HPDE6-E6E7 (cell line): ENCODE measurements around the gene TIGAR.

Experiments
- DNase-seq: peaks from one replicate; pipeline ENCODE4 v3.0.0; 2011; ENCODE audit warnings: missing footprints; ENCODE audit errors: extremely low spot score

TIGAR gene

DNA sequence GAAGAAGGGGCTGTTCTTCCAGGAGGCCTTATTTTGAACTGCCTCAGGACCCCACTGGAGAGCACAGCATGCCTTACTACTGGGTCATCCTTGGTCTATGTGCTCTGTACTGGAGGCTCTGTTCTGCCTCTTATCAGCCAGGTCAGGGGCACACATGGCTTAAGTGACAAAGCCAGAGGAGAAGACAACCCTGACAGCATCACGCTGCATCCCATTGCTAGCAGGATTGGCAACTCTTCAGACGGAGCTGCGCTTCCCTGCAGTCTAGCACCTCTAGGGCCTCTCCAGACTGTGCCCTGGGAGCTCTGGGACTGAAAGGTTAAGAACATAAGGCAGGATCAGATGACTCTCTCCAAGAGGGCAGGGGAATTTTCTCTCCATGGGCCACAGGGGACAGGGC, 17.3 kb upstream of the TIGAR start:
- DNase-seq, result no peak

GRCh38 chr12:4307593-4308333, 13.2 kb upstream of the TIGAR start:
- peak; percentile 93 for DNase-seq

GRCh38 chr12:4308334-4308950, 12.6 kb upstream of the TIGAR start:
- DNase-seq, result no peak

- no peak for DNase-seq
Measured at GRCh38 chr12:4311776-4312175, 9.2 kb upstream of the TIGAR start.

GRCh38 chr12:4312251-4312650, 8.8 kb upstream of the TIGAR start:
- no peak for DNase-seq

DNA sequence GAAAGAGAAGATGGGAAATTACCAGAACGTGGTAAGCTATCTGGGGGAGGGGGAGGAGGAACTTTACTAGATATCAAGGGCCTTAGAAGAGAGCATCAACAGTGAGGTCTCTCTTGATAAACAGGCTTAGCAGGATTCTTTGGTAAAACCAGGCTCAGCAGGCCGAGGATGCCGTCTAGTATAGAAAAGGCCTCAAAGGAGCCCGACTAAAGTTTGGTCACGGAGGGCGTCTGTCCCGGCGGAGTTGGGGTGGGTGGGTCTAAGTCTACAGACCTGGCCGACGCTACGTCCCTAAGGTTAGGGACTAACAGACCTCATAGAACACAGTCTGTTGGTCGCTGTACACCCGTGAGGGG, 538 bp upstream of the TIGAR start:
- DNase-seq, result peak; percentile 22

GRCh38 chr12:4322726-4323125, 1.7 kb downstream of the TIGAR start:
- DNase-seq, result no peak

GRCh38 chr12:4323396-4323795, 2.4 kb downstream of the TIGAR start:
- DNase-seq, result no peak

DNA sequence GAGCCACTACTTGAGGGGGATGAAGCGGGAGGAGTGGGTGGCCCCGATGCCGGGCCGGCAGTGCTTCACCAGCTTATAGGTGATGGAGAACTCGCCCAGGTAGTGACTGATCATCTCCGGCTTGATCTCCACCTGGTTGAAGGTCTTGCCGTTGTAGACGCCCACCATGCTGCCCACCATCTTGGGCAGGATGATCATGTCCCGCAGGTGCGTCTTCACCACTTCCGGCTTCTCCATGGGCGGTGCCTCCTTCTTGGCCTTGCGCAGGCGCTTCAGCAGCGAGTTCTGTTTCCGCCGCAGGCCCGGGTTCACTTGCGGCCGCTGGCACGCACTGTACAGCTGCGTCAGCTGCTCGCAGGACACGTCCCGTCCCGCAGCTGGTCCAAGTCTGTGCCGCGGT, 3.4 kb downstream of the TIGAR start:
- no peak for DNase-seq

DNA sequence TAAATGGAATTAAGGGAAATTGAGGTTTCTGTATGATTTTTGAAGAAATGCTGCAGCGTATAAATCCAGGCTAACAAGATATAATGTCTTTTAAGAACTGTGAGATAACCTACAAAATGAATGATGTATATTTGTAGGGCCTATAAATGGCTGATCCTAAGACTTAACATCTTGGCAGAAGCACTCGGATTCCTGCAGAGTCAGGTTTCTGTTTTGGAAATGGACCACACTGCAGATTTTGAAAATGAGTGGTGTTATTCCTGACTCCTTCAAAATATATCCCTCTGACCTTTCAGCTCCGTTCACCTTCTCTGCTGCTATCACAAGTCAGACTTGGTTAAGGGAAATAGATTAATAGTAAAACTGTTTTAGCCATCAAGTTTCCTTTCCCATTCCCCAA, 5.0 kb downstream of the TIGAR start:
- DNase-seq, result no peak

DNA sequence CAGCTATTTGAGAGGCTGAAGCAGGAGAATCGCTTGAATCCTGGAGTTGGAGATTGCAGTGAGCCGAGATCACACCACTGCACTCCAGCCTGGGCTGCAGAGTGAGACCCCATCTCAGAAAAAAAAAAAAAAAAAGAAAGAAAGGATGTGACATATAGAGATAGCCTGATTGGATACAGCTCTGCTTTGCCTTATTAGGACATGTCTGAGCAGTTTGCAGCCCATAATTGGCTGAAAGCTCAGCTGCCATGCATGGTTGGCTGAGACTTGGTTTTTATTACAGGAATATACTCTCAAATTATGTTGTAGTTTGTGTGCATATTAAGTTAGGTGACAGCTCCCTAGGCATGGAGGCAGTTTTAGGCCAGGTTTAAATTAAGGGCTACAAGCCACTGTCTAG, 6.3 kb downstream of the TIGAR start:
- DNase-seq, result no peak

GRCh38 chr12:4330203-4330602, 9.2 kb downstream of the TIGAR start:
- DNase-seq, result no peak

- no peak for DNase-seq
Measured at GRCh38 chr12:4331221-4331620, 10.2 kb downstream of the TIGAR start.

DNA sequence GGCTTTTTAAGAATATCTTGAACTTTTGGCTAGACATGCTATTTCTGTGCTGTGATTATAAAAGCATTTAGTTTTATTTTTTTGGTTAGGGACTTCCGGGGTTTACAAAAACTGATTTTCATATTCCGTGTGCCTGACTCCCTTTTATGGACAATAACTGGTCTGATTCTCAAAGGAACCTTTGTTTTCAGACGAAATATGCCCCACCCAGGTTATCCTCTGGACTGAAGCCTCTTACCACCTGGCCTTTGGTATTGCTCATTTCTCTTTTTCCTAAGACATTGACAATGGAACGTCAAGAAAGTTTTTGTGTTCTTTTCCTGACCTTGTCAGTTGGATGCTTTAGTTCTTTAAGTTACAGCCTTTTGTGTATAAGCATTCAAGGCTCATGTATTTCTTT, 10.8 kb downstream of the TIGAR start:
- no peak for DNase-seq

DNA sequence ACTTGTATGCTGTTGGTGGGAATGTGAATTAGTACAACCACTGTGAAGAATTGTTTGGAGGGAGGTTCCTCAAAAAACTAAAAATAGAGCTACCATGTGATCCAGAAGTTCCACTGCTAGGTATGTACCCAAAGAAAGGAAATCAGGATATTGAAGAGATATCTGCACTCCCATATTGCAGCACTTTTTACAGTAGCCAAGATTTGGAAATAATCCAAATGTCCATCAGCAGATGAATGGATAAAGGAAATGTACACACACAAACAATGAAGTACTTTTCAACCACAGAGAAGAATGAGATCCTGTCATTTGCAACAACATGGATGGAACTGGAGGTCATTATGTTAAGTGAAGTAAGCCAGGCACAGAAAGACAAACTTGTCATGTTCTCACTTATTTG, 25.9 kb downstream of the TIGAR start:
- no peak for DNase-seq

DNA sequence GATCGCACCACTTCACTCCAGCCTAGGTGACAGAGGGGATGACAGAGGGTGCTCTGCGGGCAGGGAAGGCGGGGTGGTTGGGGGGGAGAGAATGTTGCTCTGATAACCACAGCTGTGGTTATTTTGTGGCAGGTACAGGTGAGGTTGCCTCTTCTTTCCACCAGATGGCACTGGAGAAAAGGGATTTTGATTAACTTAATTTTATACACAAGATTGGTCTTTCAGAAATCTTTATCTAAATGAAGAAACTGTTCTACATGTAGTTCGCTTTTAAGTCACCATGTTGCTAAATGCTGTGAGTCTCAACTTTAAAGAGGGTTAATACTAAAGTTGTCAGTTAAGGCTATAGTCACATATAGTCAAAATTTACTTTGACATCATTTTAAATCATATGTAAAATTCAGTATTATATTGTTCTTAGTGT, 32.8 kb downstream of the TIGAR start:
- DNase-seq, result peak; percentile 19

DNA sequence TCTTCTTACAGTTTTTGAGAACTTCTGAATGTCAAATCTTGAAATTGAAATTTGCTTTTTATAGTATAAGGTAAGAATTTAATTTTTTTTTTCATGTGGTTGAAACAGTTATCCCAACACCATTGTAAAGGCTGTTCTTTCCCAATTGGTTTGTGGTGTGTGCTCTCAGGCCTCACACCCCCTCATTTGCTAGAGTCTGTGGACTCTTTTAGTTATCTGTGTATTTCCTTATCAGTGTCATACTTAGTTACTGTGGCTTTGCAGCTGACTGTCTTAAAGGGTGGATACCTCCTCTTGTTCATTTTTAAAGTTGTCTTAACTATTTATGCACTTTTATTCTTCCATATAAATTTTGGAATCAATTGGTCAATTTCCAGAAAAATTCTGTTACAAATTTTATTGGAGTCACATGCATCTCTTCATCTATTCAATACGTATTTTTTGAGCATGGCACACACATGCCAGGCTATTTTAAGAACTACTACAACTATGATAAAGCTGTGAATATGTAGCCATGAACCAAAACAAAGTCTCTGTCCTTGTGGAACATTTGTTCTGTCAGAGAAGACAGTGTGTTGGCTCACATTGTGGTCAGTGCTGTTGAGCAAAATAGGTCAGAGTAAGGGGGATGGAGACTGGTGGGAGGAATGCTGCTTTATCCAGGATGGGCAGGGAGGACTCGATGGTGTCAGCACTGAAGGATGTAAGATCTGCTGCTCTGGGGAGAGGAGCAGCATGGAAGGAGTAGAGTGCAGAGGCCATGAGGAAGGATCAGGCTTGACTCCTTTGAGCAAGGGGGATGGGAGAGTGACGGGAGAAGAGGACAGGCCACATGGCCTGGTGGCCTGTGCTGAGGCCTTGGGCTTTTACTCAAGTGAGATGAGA, 34.4 kb downstream of the TIGAR start:
- DNase-seq, result no peak

DNA sequence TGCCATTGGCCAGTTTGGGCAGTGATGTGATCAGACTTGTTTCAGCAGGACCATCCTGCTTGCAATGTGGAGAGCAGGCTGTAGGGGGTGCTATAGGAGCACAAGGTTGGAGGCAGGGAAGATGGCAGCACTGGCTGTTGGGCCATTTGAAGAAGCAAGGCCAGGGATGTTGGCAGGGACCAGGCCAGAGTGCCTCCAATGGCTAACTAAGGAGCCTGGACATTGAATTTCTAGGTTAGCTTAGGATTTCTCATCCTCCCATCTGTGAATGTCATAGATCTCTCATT, 35.0 kb downstream of the TIGAR start:
- DNase-seq, result no peak

GRCh38 chr12:4366090-4366489, 45.1 kb downstream of the TIGAR start:
- DNase-seq, result no peak

DNA sequence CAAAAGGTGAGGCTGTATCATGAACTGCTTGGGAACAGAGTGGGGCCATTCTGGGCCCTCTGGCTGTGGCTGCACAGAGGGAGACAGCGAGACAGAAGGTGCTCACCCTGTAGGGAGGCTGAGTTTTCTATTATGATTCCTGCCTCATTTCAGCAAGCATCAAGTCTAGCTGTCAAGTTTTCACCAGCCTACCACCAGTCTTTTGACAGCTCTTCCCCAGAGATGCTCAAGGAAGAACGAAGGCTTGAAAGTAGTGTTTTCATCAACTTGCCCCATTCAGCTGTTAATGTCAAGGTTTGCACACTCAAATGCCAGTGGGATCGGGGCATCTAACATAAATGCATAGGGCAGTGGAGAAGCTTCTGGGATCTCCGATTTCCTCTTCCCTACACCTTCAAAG, 48.5 kb downstream of the TIGAR start:
- DNase-seq, result no peak

DNA sequence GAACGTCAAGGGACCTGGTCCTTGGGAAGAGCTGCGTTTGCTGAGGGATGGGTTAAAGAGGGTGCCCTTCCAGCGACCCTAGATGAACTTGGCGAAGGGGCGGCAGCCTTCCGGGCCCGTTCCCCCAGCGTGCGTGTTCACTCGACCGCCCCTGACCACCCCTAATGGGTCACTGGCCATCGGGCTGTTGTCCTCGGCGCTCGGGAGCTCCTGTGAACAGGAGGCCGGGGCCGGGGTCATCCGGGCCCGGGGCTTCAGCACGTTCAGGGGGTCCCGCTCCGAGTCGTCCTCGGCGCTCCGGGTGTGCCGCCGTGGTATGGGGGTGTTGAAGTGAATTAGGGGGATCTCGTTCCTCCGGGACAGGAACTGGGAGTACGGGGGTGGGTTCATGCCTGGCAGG, 49.3 kb downstream of the TIGAR start:
- no peak for DNase-seq

DNA sequence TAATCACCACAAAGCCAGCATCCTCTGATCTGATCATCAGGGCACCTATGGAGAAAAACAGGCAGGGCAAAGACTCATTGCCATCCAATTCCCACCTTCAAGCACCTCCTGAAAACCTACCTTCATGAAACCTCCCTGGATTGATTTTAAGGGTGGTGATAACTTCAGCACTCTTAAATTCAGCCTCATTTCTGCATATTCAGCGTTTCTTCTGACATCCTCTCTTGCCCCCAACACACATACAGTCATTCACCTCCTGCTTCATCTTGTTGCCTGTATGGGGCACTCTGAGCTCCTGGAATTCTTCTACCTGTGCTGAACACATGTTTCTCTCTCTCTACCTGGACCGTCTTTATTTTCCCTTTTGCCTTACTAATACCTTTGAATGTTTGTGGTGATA, 51.6 kb downstream of the TIGAR start:
- DNase-seq, result no peak

GRCh38 chr12:4375449-4375848, 54.4 kb downstream of the TIGAR start:
- DNase-seq, result no peak
